Erythroblast (primary cell): Measurements from ENCODE around the gene GPR25.

Experiments
- GATA1 ChIP-seq: IDR thresholded peaks from 2 replicates; pipeline ENCODE4 v1.6.1; 2011; ENCODE audit warnings: low read depth, mild to moderate bottlenecking, control low read depth, low read length, moderate library complexity
- POLR2A ChIP-seq: IDR thresholded peaks from 2 replicates; pipeline ENCODE4 v1.6.1; 2011; ENCODE audit warnings: mild to moderate bottlenecking, low read length

DNA sequence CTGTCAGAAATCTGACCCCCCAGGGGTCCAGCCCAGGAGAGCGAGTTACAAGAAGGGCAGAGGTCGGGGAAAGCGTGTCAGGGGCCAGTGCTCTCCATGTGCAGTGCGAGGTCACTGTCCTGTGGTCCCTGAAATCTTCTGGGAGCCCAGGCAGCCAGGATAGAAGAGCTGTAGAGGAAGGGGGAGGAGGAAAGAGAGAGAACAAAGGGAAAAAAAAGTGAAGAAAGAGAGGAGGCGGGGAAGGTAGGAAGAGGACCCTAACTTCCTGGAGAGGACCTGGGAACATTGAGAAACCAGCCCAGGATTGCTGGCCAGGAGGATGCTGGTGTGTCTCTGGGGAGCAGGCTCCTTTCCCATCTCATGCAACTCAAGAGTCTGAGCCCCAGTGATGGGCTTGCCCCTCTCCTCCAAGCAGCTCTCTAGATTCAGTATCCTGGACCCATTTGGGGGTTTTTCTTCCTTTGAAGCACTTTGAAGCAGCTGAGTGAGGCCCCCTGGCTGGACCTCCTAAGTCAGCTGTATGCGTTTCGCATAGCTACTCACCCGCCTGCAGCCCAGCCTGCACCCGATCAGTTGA, 15.1 kb downstream of the GPR25 start:
- no peak for TF ChIP-seq POLR2A
- no peak for TF ChIP-seq GATA1
